HG02588 (cell line): ENCODE data around the gene EVC2.

Experiments
- ATAC-seq: cut with Tn5 transposase; IDR thresholded peaks from one replicate; pipeline ENCODE4 v1.9.1; 2021; ENCODE audit warnings: mild to moderate bottlenecking, moderate library complexity; ENCODE audit not compliant: unreplicated experiment

EVC2 gene

GRCh38 chr4:5712517-5712916 lies 4.2 kb upstream of the EVC2 start:
- no peak for ATAC-seq

GRCh38 chr4:5711479-5712184 lies 3.3 kb upstream of the EVC2 start:
- ATAC-seq = no peak

- ATAC-seq = no peak
Measured at GRCh38 chr4:5710961-5711478, 2.7 kb upstream of the EVC2 start, which contains the start of gene EVC. Gene EVC, plus strand, starts transcription at chr4:5711201. Its CDS starts 180 bp downstream, at chr4:5711381.

GRCh38 chr4:5710065-5710960 lies 2.0 kb upstream of the EVC2 start:
- no peak for ATAC-seq

- ATAC-seq = no peak
Measured at GRCh38 chr4:5709207-5709575, 832 bp upstream of the EVC2 start.

GRCh38 chr4:5707778-5708448 lies 446 bp downstream of the EVC2 start:
- ATAC-seq = no peak

- no peak for ATAC-seq
Measured at GRCh38 chr4:5707366-5707765, 993 bp downstream of the EVC2 start.

- no peak for ATAC-seq
Measured at GRCh38 chr4:5706486-5707290, 1.7 kb downstream of the EVC2 start.

- ATAC-seq = no peak
Measured at GRCh38 chr4:5705647-5706320, 2.6 kb downstream of the EVC2 start.

GRCh38 chr4:5704276-5704675 lies 4.1 kb downstream of the EVC2 start:
- no peak for ATAC-seq

GRCh38 chr4:5703831-5704230 lies 4.5 kb downstream of the EVC2 start:
- ATAC-seq = no peak

- no peak for ATAC-seq
Measured at GRCh38 chr4:5701971-5702370, 6.4 kb downstream of the EVC2 start.

GRCh38 chr4:5700459-5700858 lies 7.9 kb downstream of the EVC2 start:
- ATAC-seq = no peak

- ATAC-seq = no peak
Measured at GRCh38 chr4:5696341-5696740, 12.0 kb downstream of the EVC2 start.

- no peak for ATAC-seq
Measured at GRCh38 chr4:5693871-5694270, 14.5 kb downstream of the EVC2 start.

GRCh38 chr4:5691491-5692132 lies 16.7 kb downstream of the EVC2 start:
- no peak for ATAC-seq

GRCh38 chr4:5689065-5689464 lies 19.3 kb downstream of the EVC2 start:
- no peak for ATAC-seq

- no peak for ATAC-seq
Measured at GRCh38 chr4:5686338-5686737, 22.0 kb downstream of the EVC2 start.

GRCh38 chr4:5685296-5685695 lies 23.1 kb downstream of the EVC2 start:
- ATAC-seq = no peak

- ATAC-seq = no peak
Measured at GRCh38 chr4:5683566-5683965, 24.8 kb downstream of the EVC2 start.
